ENCODE data around the gene FGFR2.

GRCh38 chr10:121607310-121608055 is 9.2 kb upstream of the FGFR2 start:
- TF ChIP-seq ESRRG (CRISPR knock-in tag; IDR thresholded peaks at IDR 0.05) (no peak), ARNTL (CRISPR knock-in tag; IDR thresholded peaks at IDR 0.05; ENCODE audit: borderline replicate concordance, low read depth) (no peak), ZNF8 (CRISPR knock-in tag; IDR thresholded peaks at IDR 0.05) (no peak)

All from SK-N-SH treated with all-trans-retinoic acid at 6 μM for 48 hours (cell line).